Thoracic aorta (tissue), 2 donors: ENCODE data around the gene OXNAD1. TPM values are rescaled to one million over a fixed set of nuclear protein-coding genes. Genes with fewer than 3 reads are reported as not detected.

Experiments used
- ATAC-seq: fragments of 150-250 bp; one replicate; pipeline ENCODE4 v1.8.0; 2017; ENCODE audit warnings: low read depth; ENCODE audit not compliant: insufficient number of reproducible peaks, low FRiP score
- DNase-seq: peaks from one replicate; pipeline ENCODE4 v3.0.0-alpha.2; 2020; ENCODE audit warnings: low spot score
- H3K27ac ChIP-seq, 2 donors: fragments of 200-600 bp; sonication (generic); 1 replicate in 1 of 2; 2 replicates in 1 of 2; pipeline ENCODE4 v1.5.1; 2016; ENCODE audit warnings: mild to moderate bottlenecking in 2 of 2, moderate library complexity in 2 of 2
- H3K27me3 ChIP-seq: fragments of 200-600 bp; sonication (generic); replicated peaks from 2 replicates; pipeline ENCODE4 v1.6.0; 2016; ENCODE audit warnings: mild to moderate bottlenecking; ENCODE audit not compliant: insufficient read depth
- H3K36me3 ChIP-seq: fragments of 200-600 bp; sonication (generic); one replicate; pipeline ENCODE4 v1.5.1; 2016
- H3K4me1 ChIP-seq, 2 donors: fragments of 200-600 bp; sonication (generic); 1 replicate in 1 of 2; 2 replicates in 1 of 2; pipeline versions ENCODE4 v1.5.1 to v1.6.0; 2016; ENCODE audit warnings: low read depth in 2 of 2, mild to moderate bottlenecking in 1 of 2; ENCODE audit not compliant: control insufficient read depth in 1 of 2
- H3K4me3 ChIP-seq: fragments of 200-600 bp; sonication (generic); 2 replicates; pipeline ENCODE4 v1.5.1; 2016; ENCODE audit warnings: mild to moderate bottlenecking
- H3K9me3 ChIP-seq: fragments of 200-600 bp; sonication (generic); 2 replicates; pipeline ENCODE4 v1.5.1; 2016
- CTCF ChIP-seq: fragments of 200-600 bp; sonication (generic); IDR thresholded peaks from one replicate; pipeline ENCODE4 v1.5.1; 2019; ENCODE audit warnings: antibody characterized with exemption
- total RNA-seq, 2 donors: library from RNA; depleted of rRNA; stranded (reverse); fragments of >200 nt; gene quantifications; one replicate each; pipeline versions ENCODE4 v1.1.0 to v1.2.3, GENCODE V29; 2016

The OXNAD1 gene
- total RNA-seq, 2 donors from 2014 or later = 6.8 to 7.9 TPM

- H3K4me3 ChIP-seq = no peak overlapping the region
- no peaks in the 10 kb centered on the region for H3K9me3 ChIP-seq
- ATAC-seq (no peak), DNase-seq (no peak)
- peaks cover 3% of the 10 kb centered on the region for H3K36me3 ChIP-seq
- H3K27ac ChIP-seq = no peak overlapping the region
- H3K4me1 ChIP-seq = peaks cover 0 to 5% of the 10 kb centered on the region in 2 donors
- H3K27me3 ChIP-seq = no peaks in the 10 kb centered on the region
- TF ChIP-seq CTCF = no peak
Measured at GRCh38 chr3:16272588-16272987, 7.6 kb downstream of the OXNAD1 start.

GRCh38 chr3:16273867-16274266 is 8.9 kb downstream of the OXNAD1 start:
- Histone ChIP-seq H3K27me3 (no peaks in the 10 kb centered on the region), H3K9me3 (no peaks in the 10 kb centered on the region), H3K4me1 (no peaks in the 10 kb centered on the region), H3K4me3 (no peak overlapping the region), H3K36me3 (peaks cover 3% of the 10 kb centered on the region), H3K27ac (no peak overlapping the region)
- DNase-seq (no peak), ATAC-seq (no peak)
- no peak for TF ChIP-seq CTCF

GRCh38 chr3:16277471-16277870 is 12.5 kb downstream of the OXNAD1 start:
- Histone ChIP-seq H3K27me3 (no peaks in the 10 kb centered on the region), H3K36me3 (peaks cover 3% of the 10 kb centered on the region), H3K4me1 (no peaks in the 10 kb centered on the region), H3K9me3 (no peaks in the 10 kb centered on the region), H3K4me3 (no peak overlapping the region), H3K27ac (no peak overlapping the region)
- no peak for ATAC-seq
- no peak for DNase-seq
- no peak for TF ChIP-seq CTCF

GRCh38 chr3:16279010-16279801 is 14.2 kb downstream of the OXNAD1 start:
- no peak overlapping the region for H3K4me3 ChIP-seq
- ATAC-seq (no peak), DNase-seq (no peak)
- no peaks in the 10 kb centered on the region for H3K4me1 ChIP-seq
- no peak overlapping the region for H3K27ac ChIP-seq
- no peak for TF ChIP-seq CTCF
- no peaks in the 10 kb centered on the region for H3K27me3 ChIP-seq
- H3K9me3 ChIP-seq = no peaks in the 10 kb centered on the region
- no peaks in the 10 kb centered on the region for H3K36me3 ChIP-seq

- H3K27ac ChIP-seq = no peak overlapping the region
- H3K9me3 ChIP-seq = no peaks in the 10 kb centered on the region
- ATAC-seq (no peak), DNase-seq (no peak)
- no peaks in the 10 kb centered on the region for H3K4me1 ChIP-seq
- H3K4me3 ChIP-seq = no peak overlapping the region
- H3K27me3 ChIP-seq = no peaks in the 10 kb centered on the region
- H3K36me3 ChIP-seq = no peaks in the 10 kb centered on the region
- no peak for TF ChIP-seq CTCF
Measured at GRCh38 chr3:16280671-16281070, 15.7 kb downstream of the OXNAD1 start.
